Stimulated activated CD4-positive, alpha-beta T cell treated with anti-CD3 and anti-CD28 coated beads, Interleukin-2, amount 100 ng/mL, for 48 hours (primary cell): Measurements from ENCODE around the gene CLEC16A.
A peak's percentile ranks its signal among the peaks of the same experiment; 100 is the strongest.

Experiments used
- DNase-seq, 2 donors: peaks; one replicate each; pipeline ENCODE4 v3.0.0-alpha.2; 2020

Gene CLEC16A

GRCh38 chr16:11104168-11105037 lies 160.0 kb downstream of the CLEC16A start:
- DNase-seq, result no peak

DNA sequence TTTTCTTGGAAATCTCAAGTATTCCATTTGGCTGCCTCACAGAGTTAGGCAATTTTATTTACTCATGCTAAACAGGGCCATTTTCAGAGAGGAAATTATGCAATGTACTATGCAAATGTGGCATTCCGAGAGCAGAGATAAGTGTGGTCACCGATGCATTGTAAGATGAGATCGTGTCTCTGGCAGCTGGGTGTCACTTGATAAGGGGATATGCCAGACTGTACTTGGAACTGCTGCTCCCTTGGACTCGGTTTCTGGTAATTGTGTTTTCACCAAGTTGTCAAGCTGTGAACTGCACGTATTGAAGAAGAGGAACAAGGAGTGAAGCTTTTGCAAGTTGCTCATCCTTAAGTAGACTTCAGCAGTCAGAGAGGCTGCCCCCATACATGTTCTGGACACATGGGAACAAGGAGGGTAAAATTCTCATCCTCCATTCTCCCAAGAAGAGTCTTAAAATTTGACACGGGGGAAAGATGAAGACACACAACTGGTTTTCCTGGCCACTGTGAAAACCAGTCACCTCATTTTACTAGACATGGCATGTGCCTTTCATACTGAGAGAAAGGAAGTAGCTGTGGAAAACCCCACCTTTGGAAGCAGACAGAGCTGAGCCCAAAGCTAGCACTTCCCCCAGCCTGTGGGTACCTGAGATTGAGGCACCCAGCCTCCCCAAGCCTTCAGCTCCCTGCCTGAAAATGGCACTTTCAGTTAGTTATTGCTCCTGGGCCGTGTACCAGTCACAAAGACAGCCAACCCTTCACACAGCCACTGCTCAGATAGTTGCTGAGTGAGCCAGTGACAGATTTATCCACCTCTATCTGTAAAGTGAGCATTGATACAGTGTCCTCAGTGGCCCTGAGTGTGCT lies 160.9 kb downstream of the CLEC16A start:
- no peak for DNase-seq

DNA sequence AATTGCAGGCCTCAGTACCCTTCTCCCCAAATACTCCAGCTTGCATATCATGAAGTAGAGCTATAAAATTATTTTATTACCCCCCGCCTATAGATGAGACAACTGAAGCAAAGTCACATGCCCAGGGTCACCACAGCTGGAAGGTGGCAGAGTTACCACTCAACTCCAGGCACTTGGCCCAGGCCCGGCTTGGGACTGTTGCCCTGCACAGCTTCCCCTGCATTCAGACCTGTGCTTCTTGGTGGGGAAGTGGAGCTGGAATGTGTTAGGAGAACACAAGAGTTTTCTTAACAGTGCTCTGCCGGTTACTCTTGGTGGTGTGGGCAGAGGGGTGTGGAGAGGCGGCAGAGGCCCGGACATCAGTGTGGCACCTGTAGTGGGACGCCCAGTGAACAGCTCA lies 162.4 kb downstream of the CLEC16A start:
- DNase-seq, result no peak

DNA sequence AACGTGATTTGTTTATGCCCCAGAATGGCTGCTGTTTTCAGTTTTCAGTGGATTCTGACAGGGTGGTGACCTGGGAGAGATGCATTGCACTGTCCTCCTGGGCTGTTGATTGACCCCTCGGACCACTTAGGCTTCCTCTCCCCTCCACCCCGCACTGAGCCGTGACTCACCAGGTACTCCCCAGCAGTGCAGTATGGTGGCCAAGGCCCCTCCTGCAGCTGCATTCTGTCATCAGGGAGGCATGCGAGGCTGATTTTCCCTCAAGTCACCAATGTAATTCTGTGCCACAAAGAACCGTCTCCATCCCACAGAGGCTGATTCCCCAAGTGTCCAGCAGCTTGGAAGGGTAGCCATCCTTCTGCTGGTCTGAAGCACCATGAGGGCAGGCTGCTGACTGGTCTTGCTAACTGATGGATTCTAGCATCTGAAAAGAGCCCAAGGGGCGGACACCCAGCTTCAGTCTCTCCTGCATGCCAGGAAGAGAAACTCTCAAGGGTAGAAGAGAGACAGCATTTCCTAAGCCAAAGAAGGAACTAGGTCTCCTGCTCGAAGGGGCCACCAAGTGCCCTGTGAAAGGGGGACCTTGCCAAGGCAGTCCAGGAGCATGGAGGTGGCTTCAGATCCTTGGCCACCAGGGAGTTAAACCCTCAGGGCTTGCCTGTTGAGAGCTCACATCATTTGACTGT lies 163.6 kb downstream of the CLEC16A start:
- no peak for DNase-seq

GRCh38 chr16:11108466-11108805 lies 164.1 kb downstream of the CLEC16A start:
- no peak for DNase-seq

DNA sequence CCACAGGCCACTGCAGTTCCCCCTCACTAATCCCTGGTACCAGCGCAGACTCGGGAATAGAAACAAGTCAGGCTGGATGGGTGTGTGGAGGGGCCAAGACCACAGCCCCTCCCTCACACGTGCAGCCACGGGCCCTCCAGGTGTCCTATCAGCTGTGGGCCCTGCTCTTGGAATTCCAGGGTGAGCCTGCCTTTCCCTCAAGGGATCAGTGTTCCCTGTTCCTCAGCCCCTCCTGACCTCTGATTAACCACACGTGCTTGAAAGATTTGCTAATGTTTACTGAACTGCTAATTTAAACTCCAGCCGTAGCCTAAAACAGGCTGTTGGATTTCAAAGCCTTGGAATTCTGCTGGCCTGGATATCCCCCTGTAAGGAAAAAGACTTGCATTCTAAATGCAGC lies 165.2 kb downstream of the CLEC16A start:
- DNase-seq, result no peak

GRCh38 chr16:11111150-11111549 lies 166.8 kb downstream of the CLEC16A start:
- no peak for DNase-seq

GRCh38 chr16:11111856-11112634 lies 167.7 kb downstream of the CLEC16A start:
- no peak for DNase-seq

- DNase-seq, result no peak
Measured at GRCh38 chr16:11112723-11113348, 168.5 kb downstream of the CLEC16A start.

DNA sequence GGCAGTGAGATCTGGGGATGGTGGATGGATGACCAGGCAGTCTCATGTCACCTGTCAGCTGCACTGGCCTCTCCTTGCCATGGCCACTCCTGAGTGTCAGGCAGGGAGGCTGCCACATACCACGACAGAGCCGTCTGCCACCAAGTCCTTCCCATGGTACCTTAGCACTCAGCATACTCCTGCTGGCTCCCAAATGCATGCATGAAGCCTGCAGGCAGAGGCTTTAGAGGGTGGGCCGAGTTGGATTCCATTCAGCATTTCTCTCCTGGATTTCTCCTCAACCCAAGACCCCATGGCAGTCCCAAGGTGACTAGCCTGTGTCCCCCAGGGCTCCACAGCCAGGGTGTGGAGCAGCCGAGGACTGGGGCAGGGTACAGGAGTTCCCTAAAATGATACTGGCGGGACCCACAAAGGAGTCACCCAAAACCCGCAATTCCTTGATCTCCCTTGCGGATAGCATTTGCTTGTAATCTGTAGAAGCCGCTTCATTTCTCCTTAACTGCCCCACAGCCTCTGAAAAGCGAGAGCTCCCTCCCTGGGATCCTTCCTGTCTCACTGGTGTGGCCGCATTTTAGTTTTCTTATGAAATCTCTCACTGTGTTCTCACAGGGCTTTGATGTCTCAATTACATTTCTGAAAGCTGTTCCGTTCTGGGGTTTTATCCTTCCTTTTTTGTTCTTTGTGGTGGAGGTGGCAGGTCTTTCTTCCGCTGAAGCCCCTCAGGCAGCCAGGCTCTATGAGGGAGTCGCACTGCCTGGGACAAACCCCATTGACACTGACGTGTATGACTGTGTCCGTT lies 170.2 kb downstream of the CLEC16A start:
- DNase-seq, result peak in 1 of 2 donors; percentile 30

GRCh38 chr16:11117576-11118211 lies 173.3 kb downstream of the CLEC16A start:
- DNase-seq, result no peak

- no peak for DNase-seq
Measured at GRCh38 chr16:11118479-11118878, 174.1 kb downstream of the CLEC16A start.

DNA sequence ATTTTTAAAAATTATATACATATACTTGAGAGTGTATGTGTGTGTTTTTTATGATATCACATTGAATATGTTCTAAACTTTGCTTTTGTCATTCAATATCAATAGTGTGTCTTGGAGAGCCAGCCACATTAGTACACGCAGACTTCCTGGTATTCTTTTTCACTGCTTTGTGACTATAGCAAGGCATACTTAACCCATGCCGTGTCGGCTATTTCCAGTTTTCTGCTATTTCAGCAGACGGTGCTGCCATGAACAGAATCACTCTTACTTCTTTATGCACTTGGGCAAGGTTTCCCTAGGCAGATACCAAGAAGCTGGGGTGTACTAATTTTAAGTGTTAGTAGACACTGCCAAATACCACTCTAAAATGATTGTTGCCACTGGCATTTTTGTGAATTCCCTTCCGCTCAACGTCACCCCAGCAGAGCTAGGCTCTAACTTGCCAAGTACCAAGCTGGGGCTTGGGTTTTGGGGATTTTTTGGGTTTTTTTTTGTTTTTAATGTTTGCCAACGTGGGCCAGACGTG lies 176.8 kb downstream of the CLEC16A start:
- no peak for DNase-seq

DNA sequence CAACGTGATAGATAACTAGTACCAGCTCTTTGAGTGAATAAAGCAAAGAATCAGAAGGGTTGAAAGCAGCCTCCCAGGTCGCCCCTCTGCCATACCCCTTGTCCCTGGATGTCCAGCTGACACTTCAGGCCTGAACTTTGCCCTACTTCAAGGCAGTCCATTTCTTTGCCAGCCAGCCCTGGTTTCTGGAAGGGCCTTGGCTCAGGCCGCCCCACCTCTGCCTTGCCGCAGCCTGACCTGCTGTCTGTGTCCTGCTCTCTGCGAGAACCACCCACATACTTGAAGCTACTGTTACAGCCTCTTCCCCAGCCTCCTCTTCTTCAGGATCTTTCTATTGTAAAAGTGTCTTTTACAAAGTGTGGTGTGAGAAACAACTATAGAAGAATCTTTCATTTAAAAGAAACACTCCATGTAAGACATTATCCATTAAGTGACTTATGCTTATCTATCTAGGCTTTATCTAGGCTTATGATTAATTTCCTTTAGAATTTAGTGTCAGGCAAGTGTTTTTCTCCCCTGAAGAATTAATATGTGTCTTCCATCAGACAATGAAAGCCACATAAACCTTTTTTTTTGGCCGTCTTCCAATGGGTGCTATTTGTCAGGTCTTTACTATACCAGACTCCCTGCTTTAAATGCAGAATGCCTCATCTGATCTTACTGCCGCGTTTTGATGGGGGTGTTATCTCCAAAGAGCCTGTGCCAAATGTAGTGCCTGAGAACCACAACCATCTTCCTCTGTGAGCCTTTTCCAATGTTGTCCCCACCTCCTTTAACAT lies 177.7 kb downstream of the CLEC16A start:
- DNase-seq, result no peak

- DNase-seq, result no peak
Measured at GRCh38 chr16:11123666-11124065, 179.3 kb downstream of the CLEC16A start.

- DNase-seq, result no peak
Measured at GRCh38 chr16:11125936-11126335, 181.6 kb downstream of the CLEC16A start.

- no peak for DNase-seq
Measured at GRCh38 chr16:11126399-11127054, 182.2 kb downstream of the CLEC16A start.

DNA sequence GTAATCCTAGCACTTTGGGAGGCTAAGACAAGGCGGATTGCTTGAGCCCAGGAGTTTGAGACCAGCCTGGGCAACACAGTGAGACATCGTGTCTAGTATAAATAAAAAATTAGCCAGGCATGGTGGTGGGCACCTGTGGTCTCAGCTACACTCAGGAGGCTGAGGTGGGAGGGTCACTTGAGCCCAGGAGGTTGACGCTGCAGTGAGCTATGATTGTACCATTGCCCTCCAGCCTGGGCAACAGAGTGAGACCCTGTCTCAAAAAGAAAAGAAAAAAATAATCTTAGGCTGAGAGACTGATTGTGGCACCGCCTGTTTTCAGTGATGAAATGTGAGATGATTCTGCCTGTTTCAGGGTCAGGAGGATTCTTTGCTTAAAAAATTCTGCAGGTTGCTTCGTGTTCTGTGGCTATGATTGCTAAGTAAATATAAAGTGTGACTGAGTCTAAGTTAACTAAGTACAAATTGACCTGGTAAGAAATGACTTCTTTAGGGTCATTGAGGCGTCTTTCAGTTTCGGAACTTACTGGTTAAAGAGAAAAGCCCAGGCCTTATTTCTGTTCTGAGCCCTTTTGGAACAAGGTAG lies 183.3 kb downstream of the CLEC16A start:
- no peak for DNase-seq
